Activated effector memory CD4-positive, alpha-beta T cell treated with anti-CD3 and anti-CD28 coated beads, Interleukin-2, amount 50 U/mL, for 16 hours (primary cell): ENCODE data around the gene CKMT2.

Experiments
- DNase-seq: peaks from one replicate; pipeline ENCODE4 v3.0.0-alpha.2; 2020

CKMT2 gene

DNA sequence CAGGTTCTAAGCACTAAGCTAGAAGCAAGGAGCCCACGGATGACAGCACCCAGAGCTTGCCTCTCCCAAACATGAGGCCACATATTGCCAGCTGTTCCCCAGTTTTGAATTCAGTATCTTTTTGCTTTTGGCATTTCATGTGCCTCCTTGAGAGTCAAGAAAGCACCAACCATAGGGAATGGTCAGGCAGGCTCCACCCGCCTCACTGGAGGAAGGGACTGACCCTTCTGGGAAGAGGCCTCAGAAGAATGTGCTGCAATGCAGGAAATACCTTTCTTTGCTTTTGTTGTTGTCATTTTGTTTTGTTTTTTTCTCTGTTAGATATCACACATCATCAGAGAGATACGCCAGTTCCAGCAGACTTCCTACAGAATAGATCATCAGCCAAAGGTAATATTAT, 13.7 kb upstream of the CKMT2 start:
- DNase-seq: no peak

GRCh38 chr5:81222285-81222684, 10.8 kb upstream of the CKMT2 start:
- DNase-seq: no peak

GRCh38 chr5:81225463-81225862, 7.7 kb upstream of the CKMT2 start:
- no peak for DNase-seq

DNA sequence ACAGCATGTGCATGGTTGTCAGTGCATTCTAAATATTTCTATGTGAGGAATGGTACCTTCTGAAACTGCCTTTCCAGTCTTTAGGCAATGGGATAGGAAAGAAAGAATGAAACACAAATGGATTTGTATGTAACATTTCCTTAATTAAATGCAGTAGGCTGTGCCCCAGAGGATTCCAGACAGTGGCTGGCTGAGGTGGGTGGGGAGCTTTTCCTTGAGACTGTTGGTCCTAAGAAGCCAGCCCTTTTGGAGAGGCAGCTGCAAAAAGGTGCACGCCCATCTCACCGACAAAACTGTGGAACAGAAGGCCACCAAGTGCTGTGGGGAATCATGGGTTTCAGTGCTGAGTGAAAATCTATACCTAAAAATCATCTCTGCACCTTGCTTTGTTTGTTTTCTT, 6.8 kb upstream of the CKMT2 start:
- no peak for DNase-seq

DNA sequence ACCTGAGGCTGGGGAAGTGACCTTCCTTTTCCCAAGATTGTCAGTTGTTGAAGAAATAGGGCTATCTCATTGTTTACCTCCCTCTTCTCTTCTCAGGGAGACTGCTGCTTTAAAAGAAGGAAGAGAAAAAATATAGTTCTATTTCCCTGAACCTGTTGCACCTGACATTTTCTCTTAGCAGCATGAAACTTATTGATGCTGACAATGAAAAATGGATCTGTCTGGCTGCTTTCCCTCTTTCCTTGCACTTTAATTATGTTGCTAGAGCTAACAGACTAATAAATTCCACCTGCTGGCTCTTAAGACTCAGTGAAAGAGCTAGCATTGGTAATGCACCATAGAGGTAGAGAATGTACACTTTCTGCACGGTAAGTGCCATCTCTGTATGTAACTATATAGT, 6.2 kb upstream of the CKMT2 start:
- DNase-seq: no peak

DNA sequence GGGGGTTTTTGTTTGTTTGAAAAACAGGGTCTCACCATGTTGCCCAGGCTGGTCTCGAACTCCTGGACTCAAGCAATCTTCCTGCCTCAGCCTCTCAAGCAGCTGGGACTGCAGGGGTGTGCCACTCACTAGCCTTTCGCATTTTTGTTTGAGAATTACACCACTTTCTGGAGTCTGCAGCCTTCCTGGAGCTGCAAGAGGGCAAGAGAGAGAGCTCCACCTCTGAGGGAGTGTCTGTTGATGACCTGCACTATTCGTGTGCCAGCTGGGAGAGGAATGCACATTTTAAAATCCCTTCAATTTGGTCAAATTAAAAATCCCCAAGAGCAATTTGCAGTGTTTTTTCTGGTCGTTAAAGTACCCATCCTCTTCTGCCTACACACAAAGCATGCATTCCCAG, 5.0 kb upstream of the CKMT2 start:
- DNase-seq: no peak

DNA sequence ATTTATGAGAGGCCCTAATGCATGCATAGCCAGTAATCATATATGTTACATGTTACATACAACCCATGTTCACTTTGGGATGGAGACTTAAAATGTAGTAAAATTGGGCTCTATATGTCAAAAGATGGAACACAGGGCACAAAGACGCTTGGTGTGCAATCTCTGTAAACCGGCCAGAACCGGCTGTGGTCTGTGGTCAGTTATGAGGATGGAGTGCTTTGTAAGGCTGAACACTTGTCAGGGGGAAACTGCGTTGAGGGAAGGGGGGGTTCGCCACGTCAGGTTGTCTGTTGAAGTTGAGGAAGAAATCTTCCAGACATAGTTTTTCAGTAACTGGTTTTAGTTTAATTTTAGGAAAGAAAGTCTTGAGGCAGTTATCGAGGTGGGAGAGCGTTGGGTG, 2.7 kb upstream of the CKMT2 start:
- DNase-seq: no peak

GRCh38 chr5:81232464-81233079, 550 bp upstream of the CKMT2 start:
- DNase-seq: no peak

- DNase-seq: no peak
These were observed 1.2 kb downstream of the CKMT2 start for GRCh38 chr5:81234299-81234698.

DNA sequence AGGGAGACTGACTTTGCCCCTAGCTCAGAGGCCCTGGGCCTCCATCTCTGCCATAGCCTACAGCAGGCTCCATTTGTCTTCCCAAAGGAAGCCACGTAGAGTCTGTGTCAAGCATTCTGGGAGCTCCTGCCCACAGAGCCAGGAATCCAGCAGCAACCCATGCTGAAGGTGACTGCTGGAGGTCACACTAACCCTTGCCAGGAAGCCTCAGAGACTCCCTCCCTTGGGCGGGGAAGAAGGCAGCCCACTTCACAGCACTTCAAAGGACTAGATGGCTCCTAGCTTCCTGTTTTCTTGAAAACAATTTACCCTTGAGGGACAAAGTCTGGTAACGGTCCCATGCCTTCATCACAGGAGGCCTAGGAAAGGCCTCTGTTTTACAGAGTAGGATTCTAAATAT, 1.7 kb downstream of the CKMT2 start:
- no peak for DNase-seq

DNA sequence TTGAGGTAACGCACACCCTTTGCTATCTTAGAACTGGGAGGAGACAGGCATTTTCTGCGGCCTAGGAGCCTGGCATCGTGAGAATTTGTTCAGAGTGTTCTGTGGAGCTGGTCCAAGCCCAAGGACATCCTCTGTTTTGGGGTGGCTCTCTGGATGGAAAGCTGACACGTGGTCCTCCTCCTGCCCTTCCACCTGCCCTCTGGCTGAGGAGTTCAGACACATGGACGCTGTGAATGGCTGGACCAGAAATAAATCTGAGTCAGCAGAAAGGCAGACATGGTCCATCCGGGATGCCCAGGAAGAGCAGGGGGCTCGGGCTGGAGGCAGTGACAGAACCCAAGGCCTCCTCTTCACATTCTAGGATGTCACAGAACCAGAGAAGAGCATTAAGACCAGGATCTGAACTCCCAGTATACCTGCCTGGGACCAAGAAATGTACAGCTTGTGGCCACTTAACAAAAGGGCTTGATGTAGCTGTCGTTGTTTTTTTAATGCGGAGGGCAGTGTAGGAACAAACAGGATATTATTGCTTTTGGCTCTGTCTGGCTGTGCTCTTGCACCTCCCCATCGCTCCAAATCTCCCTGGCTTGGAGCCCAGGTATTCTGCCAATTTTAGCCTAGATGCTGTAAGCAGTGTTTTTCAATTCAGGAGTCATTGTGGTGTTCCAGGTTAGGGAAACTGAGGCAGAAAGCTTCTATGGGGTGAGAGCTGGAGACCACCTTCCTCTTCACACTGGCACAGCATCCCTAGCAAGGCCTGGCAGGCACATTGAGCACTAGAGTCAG, 2.4 kb downstream of the CKMT2 start:
- DNase-seq: no peak

DNA sequence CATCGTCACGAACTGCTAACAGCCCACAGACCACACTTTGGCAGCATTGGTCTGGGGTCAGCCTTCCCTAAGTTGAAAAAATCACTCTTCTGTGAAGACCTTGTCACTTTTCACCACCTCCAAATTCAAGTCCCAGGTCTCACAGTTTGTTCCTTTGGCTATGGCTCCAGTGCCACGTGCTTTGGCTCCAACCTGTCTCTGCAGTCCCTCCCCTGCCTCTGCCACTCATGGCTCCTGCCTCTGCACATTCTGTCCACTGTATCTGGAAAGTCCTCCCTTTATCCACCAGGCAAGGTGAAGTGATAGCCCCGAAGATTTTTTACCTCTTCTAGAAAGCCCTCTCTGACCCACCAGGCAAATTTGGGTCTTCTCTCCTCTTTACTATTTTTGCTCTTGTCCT, 5.3 kb downstream of the CKMT2 start:
- DNase-seq: no peak

GRCh38 chr5:81239613-81240012, 6.5 kb downstream of the CKMT2 start:
- DNase-seq: no peak

GRCh38 chr5:81241001-81241400, 7.9 kb downstream of the CKMT2 start:
- no peak for DNase-seq

- DNase-seq: no peak
These were observed 9.0 kb downstream of the CKMT2 start for GRCh38 chr5:81241961-81242648.

- no peak for DNase-seq
These were observed 9.8 kb downstream of the CKMT2 start for GRCh38 chr5:81242906-81243436.

GRCh38 chr5:81244451-81244850, 11.3 kb downstream of the CKMT2 start:
- no peak for DNase-seq

DNA sequence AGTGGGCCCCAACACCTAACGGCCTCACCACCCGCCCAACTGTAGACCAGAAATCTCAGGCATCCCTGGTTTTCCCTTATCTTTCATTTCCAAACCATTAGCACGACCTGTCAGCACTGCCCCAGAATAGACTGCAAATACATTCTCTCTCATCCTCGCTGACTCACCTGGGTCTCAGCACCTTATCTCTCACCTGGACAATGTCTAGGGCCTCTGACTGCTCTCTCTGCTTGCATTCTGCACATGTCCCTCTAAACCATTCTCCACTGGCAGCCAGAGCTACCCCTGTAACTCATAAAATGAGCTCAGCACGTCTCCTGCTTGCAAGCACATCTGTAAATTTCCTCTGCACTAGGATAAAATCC, 12.7 kb downstream of the CKMT2 start:
- DNase-seq: no peak

GRCh38 chr5:81246697-81247096, 13.6 kb downstream of the CKMT2 start:
- DNase-seq: no peak

- DNase-seq: no peak
These were observed 14.4 kb downstream of the CKMT2 start for GRCh38 chr5:81247441-81247972.

GRCh38 chr5:81249240-81249639, 16.1 kb downstream of the CKMT2 start:
- DNase-seq: no peak

- DNase-seq: no peak
These were observed 16.9 kb downstream of the CKMT2 start for GRCh38 chr5:81250004-81250403.

DNA sequence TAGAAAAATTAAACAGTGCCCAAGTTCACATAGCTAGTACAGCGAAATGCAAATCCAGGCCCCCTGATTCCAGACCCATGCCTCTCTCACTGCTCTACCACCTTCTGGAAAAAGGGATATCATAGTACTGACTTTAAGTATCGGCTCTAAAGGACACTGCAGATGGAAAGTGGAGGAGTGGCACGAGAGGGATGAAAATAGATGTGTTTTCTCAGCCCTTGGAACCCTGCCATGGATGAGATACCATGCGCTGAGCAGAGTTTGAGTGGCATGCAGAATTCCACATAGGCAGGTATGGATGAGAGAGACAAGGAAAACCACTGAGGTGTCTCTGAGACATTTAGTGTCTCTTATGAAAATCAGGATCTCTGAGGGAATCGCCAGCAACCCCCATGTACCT, 18.8 kb downstream of the CKMT2 start:
- no peak for DNase-seq

DNA sequence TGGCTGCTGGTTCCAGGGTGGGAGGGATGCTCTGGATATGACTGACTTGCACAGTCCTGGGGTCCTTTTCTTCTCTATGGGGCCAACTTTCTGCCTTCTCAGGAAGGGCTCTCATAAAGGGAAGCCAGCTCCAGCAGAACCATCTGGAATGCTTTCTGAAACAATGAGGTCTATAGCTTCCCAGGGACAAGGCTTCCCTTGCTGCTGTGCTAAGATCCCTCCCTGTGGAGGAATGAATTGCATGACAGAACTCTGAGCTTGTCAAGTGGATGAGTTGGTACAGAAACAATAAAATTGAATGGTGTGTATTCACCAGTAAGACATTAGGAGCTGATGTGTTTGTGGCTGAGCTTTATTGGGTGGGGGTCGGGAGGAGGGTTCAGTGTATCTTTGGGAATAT, 19.8 kb downstream of the CKMT2 start:
- no peak for DNase-seq
